H9 (cell line): Measurements from ENCODE around the gene DPH2. TPM values are rescaled to one million over a fixed set of nuclear protein-coding genes. Genes with fewer than 3 reads are reported as not detected.

Source experiments
- DNase-seq: peaks from one replicate; pipeline ENCODE4 v3.0.0-alpha.2; 2017
- H2AFZ ChIP-seq: one replicate; pipeline ENCODE4 v1.6.1; 2013; ENCODE audit warnings: mild to moderate bottlenecking, low read length, control low read depth, moderate library complexity
- H2AK5ac ChIP-seq: 2 replicates; pipeline ENCODE4 v1.6.1; 2013; ENCODE audit warnings: low read length, control low read depth, mixed read lengths; ENCODE audit not compliant: insufficient read length
- H2BK120ac ChIP-seq: one replicate; pipeline ENCODE4 v1.6.1; 2013; ENCODE audit warnings: low read depth, mild to moderate bottlenecking, low read length, control low read depth, inconsistent platforms; ENCODE audit not compliant: poor library complexity, severe bottlenecking
- H2BK12ac ChIP-seq: 2 replicates; pipeline ENCODE4 v1.6.1; 2013; ENCODE audit warnings: low read length, control low read depth, mixed read lengths, low read depth; ENCODE audit not compliant: insufficient read length
- H2BK15ac ChIP-seq: 2 replicates; pipeline ENCODE4 v1.6.1; 2013; ENCODE audit warnings: low read depth, low read length, control low read depth
- H2BK20ac ChIP-seq: one replicate; pipeline ENCODE4 v1.6.1; 2013; ENCODE audit warnings: low read depth, mild to moderate bottlenecking, low read length, control low read depth, inconsistent platforms; ENCODE audit not compliant: poor library complexity, severe bottlenecking
- H2BK5ac ChIP-seq: 2 replicates; pipeline ENCODE4 v1.6.1; 2013; ENCODE audit warnings: low read length, control low read depth, mixed read lengths; ENCODE audit not compliant: insufficient read length
- H3K14ac ChIP-seq: 2 replicates; pipeline ENCODE4 v1.6.1; 2013; ENCODE audit warnings: low read length, control low read depth; ENCODE audit not compliant: insufficient read depth
- H3K18ac ChIP-seq: 2 replicates; pipeline ENCODE4 v1.6.1; 2013; ENCODE audit warnings: low read depth, mild to moderate bottlenecking, mixed read lengths, low read length, control low read depth; ENCODE audit not compliant: insufficient read length
- H3K23ac ChIP-seq: 2 replicates; pipeline ENCODE4 v1.6.1; 2013; ENCODE audit warnings: low read length, control low read depth, mixed read lengths, low read depth; ENCODE audit not compliant: insufficient read length
- H3K23me2 ChIP-seq: 2 replicates; pipeline ENCODE4 v1.6.1; 2013; ENCODE audit warnings: low read depth, mild to moderate bottlenecking, mixed read lengths, low read length, control low read depth; ENCODE audit not compliant: insufficient read length, poor library complexity, severe bottlenecking
- H3K27ac ChIP-seq: 2 replicates; pipeline ENCODE4 v1.5.1; 2013; ENCODE audit warnings: low read length, control low read depth, mixed read lengths, low read depth; ENCODE audit not compliant: insufficient read length
- H3K27me3 ChIP-seq: 2 replicates; pipeline ENCODE4 v1.6.1; 2013; ENCODE audit warnings: low read length, control low read depth, inconsistent platforms; ENCODE audit not compliant: insufficient read depth
- H3K4ac ChIP-seq: 2 replicates; pipeline ENCODE4 v1.6.1; 2013; ENCODE audit warnings: low read depth, mild to moderate bottlenecking, control low read depth, inconsistent platforms, low read length, moderate library complexity
- H3K4me1 ChIP-seq: 2 replicates; pipeline ENCODE4 v1.6.1; 2013; ENCODE audit warnings: low read length, control low read depth, inconsistent platforms; ENCODE audit not compliant: insufficient read depth
- H3K4me2 ChIP-seq: 2 replicates; pipeline ENCODE4 v1.6.1; 2013; ENCODE audit warnings: low read length, control low read depth, mixed read lengths; ENCODE audit not compliant: insufficient read length, insufficient read depth
- H3K56ac ChIP-seq: 2 replicates; pipeline ENCODE4 v1.6.1; 2013; ENCODE audit warnings: low read depth, mild to moderate bottlenecking, mixed read lengths, low read length, control low read depth; ENCODE audit not compliant: insufficient read length
- H3K79me1 ChIP-seq: 2 replicates; pipeline ENCODE4 v1.6.1; 2013; ENCODE audit warnings: low read depth, mild to moderate bottlenecking, moderate library complexity, low read length, control low read depth, inconsistent platforms; ENCODE audit not compliant: insufficient read depth, poor library complexity, severe bottlenecking
- H3K79me2 ChIP-seq: 2 replicates; pipeline ENCODE4 v1.6.1; 2013; ENCODE audit warnings: low read length, control low read depth, inconsistent platforms; ENCODE audit not compliant: insufficient read depth
- H3K9ac ChIP-seq: 2 replicates; pipeline ENCODE4 v1.6.1; 2013; ENCODE audit warnings: low read length, control low read depth, mixed read lengths; ENCODE audit not compliant: insufficient read length; ENCODE audit errors: extremely low read depth
- H3K9me3 ChIP-seq: one replicate; pipeline ENCODE4 v1.6.1; 2013; ENCODE audit warnings: low read depth, low read length, inconsistent platforms; ENCODE audit not compliant: control insufficient read depth
- H3T11ph ChIP-seq: one replicate; pipeline ENCODE4 v1.6.1; 2013; ENCODE audit warnings: mild to moderate bottlenecking, low read length, control low read depth, inconsistent platforms
- H4K20me1 ChIP-seq: one replicate; pipeline ENCODE4 v1.6.1; 2013; ENCODE audit not compliant: control insufficient read depth, insufficient read length, insufficient read depth
- H4K5ac ChIP-seq: 2 replicates; pipeline ENCODE4 v1.6.1; 2013; ENCODE audit warnings: low read depth, mild to moderate bottlenecking, mixed read lengths, low read length, control low read depth; ENCODE audit not compliant: insufficient read length
- H4K8ac ChIP-seq: replicated peaks from 2 replicates; pipeline ENCODE4 v1.6.1; 2013; ENCODE audit warnings: low read length, control low read depth, mixed read lengths, low read depth; ENCODE audit not compliant: insufficient read length
- H4K91ac ChIP-seq: 2 replicates; pipeline ENCODE4 v1.6.1; 2013; ENCODE audit warnings: low read depth, mild to moderate bottlenecking, moderate library complexity, mixed read lengths, low read length, control low read depth; ENCODE audit not compliant: insufficient read length
- H3K27ac Mint-ChIP-seq, 3 experiments: 2 replicates in 2 of 3; 3 replicates in 1 of 3; pipeline ENCODE4 v1.8.0; 2020 to 2021; ENCODE audit warnings: mixed read lengths in 3 of 3, mild to moderate bottlenecking in 1 of 3, moderate library complexity in 1 of 3
- H3K27me3 Mint-ChIP-seq: 2 replicates; pipeline ENCODE4 v1.8.0; 2021; ENCODE audit warnings: low read depth, mild to moderate bottlenecking, moderate library complexity, mixed read lengths
- H3K36me3 Mint-ChIP-seq, 3 experiments: 2 replicates in 2 of 3; 3 replicates in 1 of 3; pipeline ENCODE4 v1.8.0; 2020 to 2021; ENCODE audit warnings: low read depth in 3 of 3, mixed read lengths in 3 of 3; ENCODE audit not compliant: insufficient read depth in 1 of 3
- H3K4me1 Mint-ChIP-seq, 2 experiments: 2 replicates each; pipeline ENCODE4 v1.8.0; 2020; ENCODE audit warnings: mixed read lengths in 2 of 2
- H3K4me3 Mint-ChIP-seq, 2 experiments: 2 replicates in 1 of 2; 3 replicates in 1 of 2; pipeline ENCODE4 v1.8.0; 2020 to 2021; ENCODE audit warnings: mild to moderate bottlenecking in 2 of 2, mixed read lengths in 2 of 2, moderate library complexity in 1 of 2
- H3K9me3 Mint-ChIP-seq, 2 experiments: 2 replicates in 1 of 2; 3 replicates in 1 of 2; pipeline ENCODE4 v1.8.0; 2020; ENCODE audit warnings: mild to moderate bottlenecking in 2 of 2, mixed read lengths in 2 of 2, moderate library complexity in 1 of 2
- WGBS: extraction: QIAGEN DNeasy Blood & Tissue Kit; methylation state at CpG from one replicate; pipeline ENCODE4 v1.1.7; 2013; ENCODE audit warnings: missing lambda C conversion rate, low lambda C conversion rate, mixed read lengths; ENCODE audit not compliant: insufficient read length; ENCODE audit errors: extremely low coverage; 5-methylcytosine and 5-hydroxymethylcytosine counted together
- total RNA-seq: library from RNA; stranded (reverse); gene quantifications from 2 replicates; pipeline ENCODE4 v1.2.1, GENCODE V29; 2021
- TF ChIP-seq, protein P1 (sequence below): fragments of 200-600 bp; sonication (generic); conservative IDR thresholded peaks from 3 replicates; pipeline ENCODE4 v1.8.0; 2021; ENCODE audit warnings: antibody characterized with exemption, mild to moderate bottlenecking

Gene DPH2
- total RNA-seq, 1 experiment from 2014 or later, result 74.4 TPM

DNA sequence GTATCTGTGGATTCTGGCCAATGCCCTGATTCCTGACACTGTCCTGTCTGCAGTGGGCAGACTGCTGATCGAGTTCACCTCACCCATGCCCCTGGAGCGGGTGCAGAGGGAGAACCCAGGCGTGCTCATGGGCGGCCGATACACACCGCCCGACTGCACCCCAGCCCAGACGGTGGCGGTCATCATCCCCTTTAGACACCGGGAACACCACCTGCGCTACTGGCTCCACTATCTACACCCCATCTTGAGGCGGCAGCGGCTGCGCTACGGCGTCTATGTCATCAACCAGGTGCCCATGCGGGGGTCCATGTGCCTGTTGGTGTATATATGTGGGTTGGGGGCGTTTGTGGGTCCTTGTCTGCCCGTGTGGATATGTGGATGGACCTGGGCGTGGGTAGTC is 11.8 kb downstream of the DPH2 start:
- Histone ChIP-seq H3K56ac (no peak overlapping the region), H3K23me2 (peaks cover 10% of the 10 kb centered on the region), H2BK5ac (no peak overlapping the region), H2AFZ (no peak overlapping the region), H3K4me1 (peaks cover 3% of the 10 kb centered on the region; the same call in 1 of the 2 replicates), H2BK20ac (no peak overlapping the region), H2BK12ac (no peak overlapping the region), H3K9ac (no peak overlapping the region), H3K23ac (no peak overlapping the region), H3K4me2 (no peak overlapping the region), H3T11ph (no peak overlapping the region), H4K8ac (no peak overlapping the region), H3K9me3 (no peaks in the 10 kb centered on the region), H2BK120ac (no peak overlapping the region), H4K5ac (no peak overlapping the region), H2BK15ac (no peak overlapping the region), H3K14ac (no peak overlapping the region), H3K27me3 (no peaks in the 10 kb centered on the region), H3K27ac (no peak overlapping the region), H3K79me2 (no peaks in the 10 kb centered on the region; the same call in 1 of the 2 replicates), H2AK5ac (no peak overlapping the region), H3K79me1 (no peaks in the 10 kb centered on the region), H3K18ac (no peak overlapping the region), H3K4ac (no peak overlapping the region), H4K91ac (no peak overlapping the region), H4K20me1 (no peaks in the 10 kb centered on the region)
- Mint-ChIP-seq H3K4me3 (peak overlapping the region in 1 of 2 experiments; percentile 17; a peak in 2 of 5 replicates), H3K27ac (no peak overlapping the region), H3K9me3 (no peaks in the 10 kb centered on the region; a peak in 1 of 5 replicates), H3K36me3 (peaks cover 27 to 63% (median 62%) of the 10 kb centered on the region in 3 experiments; a peak in 6 of 7 replicates), H3K4me1 (peaks cover 20 to 24% of the 10 kb centered on the region in 2 experiments), H3K27me3 (no peaks in the 10 kb centered on the region)
- DNase-seq, result no peak
- TF ChIP-seq, protein P1, sequence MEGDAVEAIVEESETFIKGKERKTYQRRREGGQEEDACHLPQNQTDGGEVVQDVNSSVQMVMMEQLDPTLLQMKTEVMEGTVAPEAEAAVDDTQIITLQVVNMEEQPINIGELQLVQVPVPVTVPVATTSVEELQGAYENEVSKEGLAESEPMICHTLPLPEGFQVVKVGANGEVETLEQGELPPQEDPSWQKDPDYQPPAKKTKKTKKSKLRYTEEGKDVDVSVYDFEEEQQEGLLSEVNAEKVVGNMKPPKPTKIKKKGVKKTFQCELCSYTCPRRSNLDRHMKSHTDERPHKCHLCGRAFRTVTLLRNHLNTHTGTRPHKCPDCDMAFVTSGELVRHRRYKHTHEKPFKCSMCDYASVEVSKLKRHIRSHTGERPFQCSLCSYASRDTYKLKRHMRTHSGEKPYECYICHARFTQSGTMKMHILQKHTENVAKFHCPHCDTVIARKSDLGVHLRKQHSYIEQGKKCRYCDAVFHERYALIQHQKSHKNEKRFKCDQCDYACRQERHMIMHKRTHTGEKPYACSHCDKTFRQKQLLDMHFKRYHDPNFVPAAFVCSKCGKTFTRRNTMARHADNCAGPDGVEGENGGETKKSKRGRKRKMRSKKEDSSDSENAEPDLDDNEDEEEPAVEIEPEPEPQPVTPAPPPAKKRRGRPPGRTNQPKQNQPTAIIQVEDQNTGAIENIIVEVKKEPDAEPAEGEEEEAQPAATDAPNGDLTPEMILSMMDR, result no peak
- WGBS, result no CpG with 5 or more reads among the region's 20 CpGs
